HAP-1 (cell line): Measurements from ENCODE around the gene SWI5.
"Not testable (repeated sequence)": the region's sequence is repeated elsewhere in the genome, so short reads cannot be mapped to it uniquely, and the experiment has no call there.

ENCODE experiments used
- DNase-seq, 2 experiments: peaks; one replicate each; pipeline ENCODE4 v3.0.0-alpha.2; 2016 to 2020; ENCODE audit warnings: low spot score in 2 of 2
- H3K27me3 ChIP-seq: fragments of 250-450 bp; sonication (Bioruptor Pico); 2 replicates; pipeline ENCODE4 v1.5.1; 2020; ENCODE audit warnings: low read depth, mild to moderate bottlenecking, moderate library complexity
- H3K36me3 ChIP-seq: fragments of 250-450 bp; sonication (Bioruptor Pico); replicated peaks from 2 replicates; pipeline ENCODE4 v1.5.1; 2020; ENCODE audit warnings: mild to moderate bottlenecking
- H3K4me1 ChIP-seq: fragments of 250-450 bp; sonication (Bioruptor Pico); 2 replicates; pipeline ENCODE4 v1.5.1; 2020; ENCODE audit warnings: mild to moderate bottlenecking
- H3K4me3 ChIP-seq: fragments of 250-450 bp; sonication (Bioruptor Pico); 2 replicates; pipeline ENCODE4 v1.5.1; 2020; ENCODE audit warnings: mild to moderate bottlenecking, moderate library complexity
- H3K9me3 ChIP-seq: fragments of 250-450 bp; sonication (Bioruptor Pico); 2 replicates; pipeline ENCODE4 v1.5.1; 2020; ENCODE audit warnings: mild to moderate bottlenecking, moderate library complexity
- in situ Hi-C: fragments of 300-500 bp; cut with MboI; formaldehyde crosslinking; loops from 3 replicates; pipeline ENCODE4 v1.14.3; 2020; ENCODE audit warnings: low sequenced_read_pairs, inconsistent platforms, mixed read lengths

The SWI5 gene

GRCh38 chr9:128276008-128276573 lies at the start of gene SWI5:
Gene SWI5 (plus strand): TSS chr9:128276276.
- Histone ChIP-seq H3K27me3 (no peaks in the 10 kb centered on the region), H3K4me1 (0 out of 2 replicates have a peak, but pooled peaks cover 5% of the 10 kb centered on the region), H3K36me3 (peaks cover 4% of the 10 kb centered on the region; the same call in 1 of the 2 replicates), H3K4me3 (peak within 1 kb of the TSS; percentile 87), H3K9me3 (no peaks in the 10 kb centered on the region)
- in situ Hi-C loops, result no loop called here
- DNase-seq, result peak; percentile 98 to 100

GRCh38 chr9:128226412-128226801 lies 49.7 kb upstream of the SWI5 start:
- in situ Hi-C loops, result no loop called here
- DNase-seq, result no peak

GRCh38 chr9:128230897-128231296 lies 45.2 kb upstream of the SWI5 start:
- H3K4me3 ChIP-seq, H3K27me3 ChIP-seq, H3K36me3 ChIP-seq, H3K4me1 ChIP-seq, H3K9me3 ChIP-seq, DNase-seq, in situ Hi-C loops: not testable (repeated sequence)

More at GRCh38 chr9:128226412-128226801, 49.7 kb upstream of the SWI5 start:
- peaks cover 11% of the 10 kb centered on the region; the same call in 1 of the 2 replicates for H3K36me3 ChIP-seq
- H3K27me3 ChIP-seq, result no peaks in the 10 kb centered on the region
- no peak overlapping the region for H3K4me3 ChIP-seq
- H3K4me1 ChIP-seq, result no peaks in the 10 kb centered on the region
- H3K9me3 ChIP-seq, result no peaks in the 10 kb centered on the region

GRCh38 chr9:128231638-128232527 lies 44.2 kb upstream of the SWI5 start:
- no peaks in the 10 kb centered on the region for H3K9me3 ChIP-seq
- DNase-seq, result no peak
- no peaks in the 10 kb centered on the region for H3K27me3 ChIP-seq
- in situ Hi-C loops, result no loop called here
- H3K4me1 ChIP-seq, result no peaks in the 10 kb centered on the region
- no peak overlapping the region for H3K4me3 ChIP-seq
- no peaks in the 10 kb centered on the region; the same call in 1 of the 2 replicates for H3K36me3 ChIP-seq

GRCh38 chr9:128232528-128233428 lies 43.3 kb upstream of the SWI5 start:
- no peak overlapping the region for H3K4me3 ChIP-seq
- no peak for DNase-seq
- H3K9me3 ChIP-seq, result no peaks in the 10 kb centered on the region
- no peaks in the 10 kb centered on the region for H3K4me1 ChIP-seq
- no peaks in the 10 kb centered on the region; the same call in 1 of the 2 replicates for H3K36me3 ChIP-seq
- in situ Hi-C loops, result no loop called here
- H3K27me3 ChIP-seq, result no peaks in the 10 kb centered on the region

GRCh38 chr9:128233817-128234406 lies 42.2 kb upstream of the SWI5 start:
- Histone ChIP-seq H3K9me3 (no peaks in the 10 kb centered on the region), H3K27me3 (no peaks in the 10 kb centered on the region), H3K36me3 (no peaks in the 10 kb centered on the region; the same call in 1 of the 2 replicates), H3K4me1 (no peaks in the 10 kb centered on the region), H3K4me3 (no peak overlapping the region)
- in situ Hi-C loops, result no loop called here
- no peak for DNase-seq

- in situ Hi-C loops, result no loop called here
- Histone ChIP-seq H3K4me3 (no peak overlapping the region), H3K36me3 (peaks cover 13% of the 10 kb centered on the region), H3K9me3 (no peaks in the 10 kb centered on the region), H3K4me1 (no peaks in the 10 kb centered on the region), H3K27me3 (no peaks in the 10 kb centered on the region)
- DNase-seq, result no peak
Observed at GRCh38 chr9:128242124-128242523, 34.0 kb upstream of the SWI5 start.

GRCh38 chr9:128242828-128243214 lies 33.3 kb upstream of the SWI5 start:
- in situ Hi-C loops, result no loop called here
- Histone ChIP-seq H3K27me3 (no peaks in the 10 kb centered on the region), H3K4me3 (no peak overlapping the region), H3K4me1 (no peaks in the 10 kb centered on the region), H3K9me3 (no peaks in the 10 kb centered on the region), H3K36me3 (peaks cover 13% of the 10 kb centered on the region)
- DNase-seq, result no peak

GRCh38 chr9:128243215-128244018 lies 32.7 kb upstream of the SWI5 start:
- Histone ChIP-seq H3K27me3 (no peaks in the 10 kb centered on the region), H3K36me3 (peaks cover 13% of the 10 kb centered on the region), H3K4me1 (no peaks in the 10 kb centered on the region), H3K9me3 (no peaks in the 10 kb centered on the region), H3K4me3 (no peak overlapping the region)
- in situ Hi-C loops, result no loop called here
- DNase-seq, result no peak

- no peaks in the 10 kb centered on the region for H3K4me1 ChIP-seq
- no peaks in the 10 kb centered on the region for H3K27me3 ChIP-seq
- no peaks in the 10 kb centered on the region for H3K9me3 ChIP-seq
- peaks cover 12% of the 10 kb centered on the region for H3K36me3 ChIP-seq
- DNase-seq, result no peak
- in situ Hi-C loops, result no loop called here
- H3K4me3 ChIP-seq, result no peak overlapping the region
Observed at GRCh38 chr9:128244091-128244836, 31.8 kb upstream of the SWI5 start.

GRCh38 chr9:128244837-128245231 lies 31.2 kb upstream of the SWI5 start:
- no peak for DNase-seq
- Histone ChIP-seq H3K4me1 (no peaks in the 10 kb centered on the region), H3K27me3 (no peaks in the 10 kb centered on the region), H3K4me3 (no peak overlapping the region), H3K36me3 (peaks cover 6% of the 10 kb centered on the region; the same call in 1 of the 2 replicates), H3K9me3 (no peaks in the 10 kb centered on the region)
- in situ Hi-C loops, result no loop called here

- H3K9me3 ChIP-seq, result no peaks in the 10 kb centered on the region
- H3K36me3 ChIP-seq, result peaks cover 2% of the 10 kb centered on the region; the same call in 1 of the 2 replicates
- no peak for DNase-seq
- H3K27me3 ChIP-seq, result no peaks in the 10 kb centered on the region
- in situ Hi-C loops, result no loop called here
- H3K4me3 ChIP-seq, result no peak overlapping the region
- no peaks in the 10 kb centered on the region for H3K4me1 ChIP-seq
Observed at GRCh38 chr9:128245421-128246151, 30.5 kb upstream of the SWI5 start.
